Activated CD4-positive, alpha-beta T cell treated with anti-CD3 and anti-CD28 coated beads for 36 hours (primary cell): ENCODE results near the gene CSNK1A1L. TPM values are rescaled to one million over a fixed set of nuclear protein-coding genes. Genes with fewer than 3 reads are reported as not detected.
A peak's percentile ranks its signal among the peaks of the same experiment; 100 is the strongest.
"Not testable (repeated sequence)": the region's sequence is repeated elsewhere in the genome, so short reads cannot be mapped to it uniquely, and the experiment has no call there.

Experiments used
- ATAC-seq: fragments of 200-7000 bp; cut with Tn5 transposase; one replicate; pipeline ENCODE4 v1.10.0; 2021; ENCODE audit warnings: mild to moderate bottlenecking, moderate library complexity
- CTCF ChIA-PET: fragments of 350-600 bp; sonication (Branson Sonifier 250); formaldehyde crosslinking; loops from one replicate; lab custom pipeline; 2021; ENCODE audit warnings: antibody characterized with exemption; lab: Charles Lee
- POLR2A ChIA-PET: fragments of 350-600 bp; sonication (Branson Sonifier 250); formaldehyde crosslinking; loops from one replicate; lab custom pipeline; 2021; ENCODE audit warnings: antibody characterized with exemption, inconsistent platforms; lab: Charles Lee
- DNase-seq: peaks from one replicate; pipeline ENCODE4 v3.0.0-alpha.2; 2020
- H3K27ac Mint-ChIP-seq: one replicate; pipeline ENCODE4 v1.8.0; 2021; ENCODE audit warnings: mixed read lengths
- H3K27me3 Mint-ChIP-seq: one replicate; pipeline ENCODE4 v1.8.0; 2021; ENCODE audit warnings: mixed read lengths
- H3K36me3 Mint-ChIP-seq: one replicate; pipeline ENCODE4 v1.8.0; 2021; ENCODE audit warnings: low read depth, mixed read lengths
- H3K4me1 Mint-ChIP-seq: one replicate; pipeline ENCODE4 v1.8.0; 2021; ENCODE audit warnings: mixed read lengths
- H3K4me3 Mint-ChIP-seq: one replicate; pipeline ENCODE4 v1.8.0; 2021; ENCODE audit warnings: mild to moderate bottlenecking, moderate library complexity, mixed read lengths
- H3K9me3 Mint-ChIP-seq: one replicate; pipeline ENCODE4 v1.8.0; 2021; ENCODE audit warnings: low read depth, mixed read lengths
- intact Hi-C, 2 experiments: fragments of 100-400 bp; cut with DNase I in 1 of 2; cut with micrococcal nuclease in 1 of 2; formaldehyde crosslinking; loops; one replicate each; pipeline versions ENCODE4 v1.14.2 to v1.15.1; 2022 to 2024; cut with DNase I, micrococcal nuclease
- total RNA-seq, 2 experiments: library from RNA; stranded (reverse); gene quantifications; one replicate each; pipeline ENCODE4 v1.2.3, GENCODE V29; 2021

The CSNK1A1L gene
- total RNA-seq, 2 experiments from 2014 or later, result not detected

GRCh38 chr13:37059848-37060192 lies 45.6 kb downstream of the CSNK1A1L start:
- CTCF ChIA-PET, result no interaction called here
- H3K9me3 Mint-ChIP-seq, result peaks cover 2% of the 10 kb centered on the region
- peak; percentile 28 for ATAC-seq

GRCh38 chr13:37058910-37059847 lies 46.3 kb downstream of the CSNK1A1L start, which contains the start of gene SUPT20H:
TSS of gene SUPT20H (minus strand) at chr13:37059688. CDS start at chr13:37051490, 8,198 bp downstream.
- Mint-ChIP-seq H3K27me3 (no peaks in the 10 kb centered on the region), H3K9me3 (peaks cover 2% of the 10 kb centered on the region), H3K27ac (peak within 1 kb of the TSS; percentile 88), H3K4me3 (peak within 1 kb of the TSS; percentile 98), H3K4me1 (peaks cover 32% of the 10 kb centered on the region), H3K36me3 (peaks cover 27% of the 10 kb centered on the region)
- intact Hi-C loops, result loop anchor here (1.0 to 5.0 kb wide), 7 partner anchors 60 to 1978 kb away; partner anchors contain the start of genes ALG5 (in 2 of the 2), UFM1 (in 2 of the 2) and RFXAP (in 1 of the 2)
- DNase-seq (peak; percentile 97), ATAC-seq (peak; percentile 98)
- ChIA-PET POLR2A (no interaction called here), CTCF (interaction anchor here (0.8 kb wide), 1 partner anchor 1982 kb away, joined by 4 read pairs; no protein-coding TSS in a partner anchor)

More at GRCh38 chr13:37059848-37060192, 45.6 kb downstream of the CSNK1A1L start:
- Mint-ChIP-seq H3K27ac (peak overlapping the region; percentile 88), H3K27me3 (no peaks in the 10 kb centered on the region), H3K36me3 (peaks cover 26% of the 10 kb centered on the region), H3K4me3 (peak overlapping the region; percentile 98), H3K4me1 (peaks cover 29% of the 10 kb centered on the region)
- intact Hi-C loops, result loop anchor here (1.0 to 5.0 kb wide), 7 partner anchors 61 to 1977 kb away; partner anchors contain the start of genes ALG5 (in 2 of the 2), UFM1 (in 2 of the 2) and RFXAP (in 1 of the 2)
- POLR2A ChIA-PET, result no interaction called here
- DNase-seq, result no peak

DNA sequence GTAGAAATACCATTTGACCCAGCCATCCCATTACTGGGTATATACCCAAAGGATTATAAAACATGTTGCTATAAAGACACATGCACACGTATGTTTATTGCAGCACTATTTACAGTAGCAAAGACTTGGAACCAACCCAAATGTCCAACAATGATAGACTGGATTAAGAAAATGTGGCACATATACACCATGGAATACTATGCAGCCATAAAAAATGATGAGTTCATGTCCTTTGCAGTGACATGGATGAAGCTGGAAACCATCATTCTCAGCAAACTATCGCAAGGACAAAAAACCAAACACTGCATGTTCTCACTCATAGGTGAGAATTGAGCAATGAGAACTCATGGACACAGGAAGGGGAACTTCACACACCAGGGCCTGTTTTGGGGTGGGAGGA lies 49.2 kb downstream of the CSNK1A1L start:
- H3K4me1 Mint-ChIP-seq, result peaks cover 55% of the 10 kb centered on the region
- H3K27me3 Mint-ChIP-seq, ATAC-seq, CTCF ChIA-PET, H3K9me3 Mint-ChIP-seq, H3K27ac Mint-ChIP-seq, H3K4me3 Mint-ChIP-seq, DNase-seq, POLR2A ChIA-PET: not testable (repeated sequence)
- intact Hi-C loops, result loop anchor here in 1 of 2 experiments (5.0 kb wide), 1 partner anchor 1291 kb away; the partner anchor contains the start of gene UFM1
- peaks cover 54% of the 10 kb centered on the region for H3K36me3 Mint-ChIP-seq

Other genes starting within 250 kb of the CSNK1A1L start
- under 1 TPM; 0.14 to 0.18 TPM for gene SMAD9, start 185.4 kb downstream of the CSNK1A1L start, total RNA-seq
- 10 to 100 TPM; 21.1 to 28.3 TPM for gene ALG5, start 106.3 kb downstream of the CSNK1A1L start, total RNA-seq
- gene EXOSC8, start 104.9 kb downstream of the CSNK1A1L start, total RNA-seq, result 100 to 1,000 TPM; 179 to 216 TPM
- gene SUPT20H, start 46.0 kb downstream of the CSNK1A1L start, total RNA-seq, result 10 to 100 TPM; 67.2 to 69.4 TPM